NCI-H1092 treated with DMSO at 0.1 percent for 48 hours (cell line): ENCODE data around the gene HS6ST1.
"Not testable (repeated sequence)": the region's sequence is repeated elsewhere in the genome, so short reads cannot be mapped to it uniquely, and the experiment has no call there.

Experiments used
- DNase-seq: peaks from one replicate; lab custom pipeline; 2025; lab: John Stamatoyannopoulos, UW

Gene HS6ST1

GRCh38 chr2:128321784-128322714 lies 3.4 kb upstream of the HS6ST1 start:
- peak; percentile 27 for DNase-seq

- no peak for DNase-seq
Measured at GRCh38 chr2:128320906-128321771, 2.5 kb upstream of the HS6ST1 start.

- DNase-seq = no peak
Measured at GRCh38 chr2:128320192-128320905, 1.7 kb upstream of the HS6ST1 start.

GRCh38 chr2:128319631-128320191 lies 1.0 kb upstream of the HS6ST1 start:
- DNase-seq = no peak

GRCh38 chr2:128318245-128318644 lies 423 bp downstream of the HS6ST1 start:
- DNase-seq = not testable (repeated sequence)

GRCh38 chr2:128317899-128318225 lies 806 bp downstream of the HS6ST1 start:
- DNase-seq = not testable (repeated sequence)

- DNase-seq = peak; percentile 35
Measured at GRCh38 chr2:128317181-128317898, 1.3 kb downstream of the HS6ST1 start.

- DNase-seq = no peak
Measured at GRCh38 chr2:128316777-128317180, 1.9 kb downstream of the HS6ST1 start.

- no peak for DNase-seq
Measured at GRCh38 chr2:128315829-128316776, 2.6 kb downstream of the HS6ST1 start.

GRCh38 chr2:128315122-128315828 lies 3.4 kb downstream of the HS6ST1 start:
- no peak for DNase-seq

- DNase-seq = no peak
Measured at GRCh38 chr2:128314348-128315121, 4.1 kb downstream of the HS6ST1 start.

GRCh38 chr2:128313931-128314347 lies 4.7 kb downstream of the HS6ST1 start:
- DNase-seq = no peak

GRCh38 chr2:128313091-128313836 lies 5.4 kb downstream of the HS6ST1 start:
- no peak for DNase-seq

- no peak for DNase-seq
Measured at GRCh38 chr2:128312411-128312810, 6.3 kb downstream of the HS6ST1 start.

GRCh38 chr2:128311755-128312341 lies 6.8 kb downstream of the HS6ST1 start:
- DNase-seq = no peak

GRCh38 chr2:128311216-128311754 lies 7.4 kb downstream of the HS6ST1 start:
- no peak for DNase-seq

- no peak for DNase-seq
Measured at GRCh38 chr2:128310761-128311160, 7.9 kb downstream of the HS6ST1 start.
